SU-DHL-6 (cell line): ENCODE measurements around the gene SEPTIN6.

Experiments
- EZH2phosphoT487 ChIP-seq: fragments of 200-600 bp; sonication (generic), shearing (Covaris generic); conservative IDR thresholded peaks from 2 replicates; pipeline ENCODE4 v1.6.1; 2018; ENCODE audit warnings: mild to moderate bottlenecking, antibody characterized with exemption, low read length, moderate library complexity, mixed read lengths
- TF ChIP-seq, protein P1 (sequence below): fragments of 200-600 bp; sonication (generic); IDR thresholded peaks from one replicate; pipeline ENCODE4 v1.5.1; 2017; ENCODE audit warnings: antibody characterized with exemption, mild to moderate bottlenecking, low read length, moderate library complexity; ENCODE audit not compliant: insufficient read depth, poor library complexity, severe bottlenecking

DNA sequence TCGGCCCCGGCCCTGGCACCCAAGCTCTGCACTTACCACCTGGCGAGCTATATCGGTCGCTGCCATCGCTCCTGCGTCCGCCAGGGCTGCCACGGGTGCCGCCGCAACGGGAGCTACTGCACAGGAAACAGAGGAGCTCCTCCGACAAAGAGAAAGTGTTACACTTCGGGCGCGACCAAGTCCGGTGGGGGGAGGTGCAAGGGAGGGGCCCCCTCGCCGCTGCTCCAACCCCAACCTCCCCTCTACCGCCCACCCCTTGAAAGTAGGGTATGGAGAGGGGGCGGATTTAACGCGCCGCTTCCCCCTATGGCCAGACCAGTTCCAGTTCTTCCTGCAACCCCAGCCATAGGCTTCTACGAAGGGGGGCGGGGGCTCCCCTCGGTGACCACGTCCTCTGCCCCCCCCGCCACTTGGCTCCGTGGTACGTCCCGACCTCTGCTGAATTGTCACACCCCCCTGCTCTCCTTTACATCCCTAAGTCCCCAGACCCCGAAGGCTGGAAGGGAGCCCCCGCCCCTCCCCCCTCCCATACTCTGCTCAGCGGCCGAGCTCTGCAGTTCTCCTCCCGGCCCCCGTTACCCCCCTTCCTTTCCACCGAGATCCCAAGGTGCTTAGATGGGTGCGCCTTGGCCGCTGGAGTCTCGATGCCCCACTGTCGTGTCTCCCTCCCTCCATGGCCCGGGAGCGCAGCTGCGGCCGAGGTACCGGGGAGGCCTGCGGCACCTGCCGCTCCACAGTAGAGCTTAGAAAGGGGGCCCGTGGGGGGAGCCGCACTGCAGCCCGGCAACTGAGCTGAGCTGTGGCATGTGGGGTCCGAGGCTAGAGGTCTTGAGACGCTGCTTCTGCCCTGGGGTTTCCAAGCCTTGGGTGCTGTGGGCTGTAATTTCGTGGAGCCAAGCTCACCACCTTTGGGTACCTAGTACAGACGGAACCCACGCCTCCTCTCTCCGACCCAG, at the start of gene SEPTIN6:
- TF ChIP-seq, protein P1, sequence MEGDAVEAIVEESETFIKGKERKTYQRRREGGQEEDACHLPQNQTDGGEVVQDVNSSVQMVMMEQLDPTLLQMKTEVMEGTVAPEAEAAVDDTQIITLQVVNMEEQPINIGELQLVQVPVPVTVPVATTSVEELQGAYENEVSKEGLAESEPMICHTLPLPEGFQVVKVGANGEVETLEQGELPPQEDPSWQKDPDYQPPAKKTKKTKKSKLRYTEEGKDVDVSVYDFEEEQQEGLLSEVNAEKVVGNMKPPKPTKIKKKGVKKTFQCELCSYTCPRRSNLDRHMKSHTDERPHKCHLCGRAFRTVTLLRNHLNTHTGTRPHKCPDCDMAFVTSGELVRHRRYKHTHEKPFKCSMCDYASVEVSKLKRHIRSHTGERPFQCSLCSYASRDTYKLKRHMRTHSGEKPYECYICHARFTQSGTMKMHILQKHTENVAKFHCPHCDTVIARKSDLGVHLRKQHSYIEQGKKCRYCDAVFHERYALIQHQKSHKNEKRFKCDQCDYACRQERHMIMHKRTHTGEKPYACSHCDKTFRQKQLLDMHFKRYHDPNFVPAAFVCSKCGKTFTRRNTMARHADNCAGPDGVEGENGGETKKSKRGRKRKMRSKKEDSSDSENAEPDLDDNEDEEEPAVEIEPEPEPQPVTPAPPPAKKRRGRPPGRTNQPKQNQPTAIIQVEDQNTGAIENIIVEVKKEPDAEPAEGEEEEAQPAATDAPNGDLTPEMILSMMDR: no peak
- TF ChIP-seq EZH2phosphoT487: no peak
